ENCODE measurements around the gene XYLT1.

XYLT1 gene

DNA sequence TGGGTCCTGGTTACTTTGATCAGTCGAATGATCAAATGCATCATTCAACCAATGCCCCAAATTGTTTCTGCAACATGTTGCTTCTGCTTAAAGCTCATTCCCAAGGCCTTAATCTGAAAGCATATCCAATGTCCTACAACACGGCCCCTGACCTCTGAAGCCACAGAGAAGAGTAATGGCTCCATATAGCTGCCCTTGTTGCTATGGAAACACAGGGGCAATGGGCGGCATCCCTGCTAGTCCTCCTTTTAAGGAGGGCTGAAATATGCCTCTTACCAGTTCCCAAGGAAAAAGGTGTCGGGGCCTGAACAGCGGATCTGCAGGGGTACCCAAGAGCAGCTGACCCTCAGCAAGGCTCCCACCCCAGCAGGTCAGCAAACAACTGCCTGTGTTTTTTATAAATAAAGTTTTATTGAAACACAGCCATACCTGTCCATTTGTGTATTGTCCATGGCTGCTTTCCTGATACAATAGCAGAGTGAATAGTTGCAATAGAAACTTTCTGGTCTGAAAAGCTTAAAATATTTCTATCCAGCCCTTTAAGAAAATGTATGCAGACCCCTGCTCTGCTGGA is 210.4 kb downstream of the XYLT1 start:
- Mint-ChIP-seq H3K27me3 (ENCODE audit: low read depth) (peaks cover 8% of the 10 kb centered on the region), H3K4me1 (no peaks in the 10 kb centered on the region), H3K4me3 (no peak overlapping the region), H3K27ac (no peak overlapping the region), H3K9me3 (no peaks in the 10 kb centered on the region), H3K36me3 (ENCODE audit: low read depth) (no peaks in the 10 kb centered on the region)
- TF ChIP-seq, protein P1, sequence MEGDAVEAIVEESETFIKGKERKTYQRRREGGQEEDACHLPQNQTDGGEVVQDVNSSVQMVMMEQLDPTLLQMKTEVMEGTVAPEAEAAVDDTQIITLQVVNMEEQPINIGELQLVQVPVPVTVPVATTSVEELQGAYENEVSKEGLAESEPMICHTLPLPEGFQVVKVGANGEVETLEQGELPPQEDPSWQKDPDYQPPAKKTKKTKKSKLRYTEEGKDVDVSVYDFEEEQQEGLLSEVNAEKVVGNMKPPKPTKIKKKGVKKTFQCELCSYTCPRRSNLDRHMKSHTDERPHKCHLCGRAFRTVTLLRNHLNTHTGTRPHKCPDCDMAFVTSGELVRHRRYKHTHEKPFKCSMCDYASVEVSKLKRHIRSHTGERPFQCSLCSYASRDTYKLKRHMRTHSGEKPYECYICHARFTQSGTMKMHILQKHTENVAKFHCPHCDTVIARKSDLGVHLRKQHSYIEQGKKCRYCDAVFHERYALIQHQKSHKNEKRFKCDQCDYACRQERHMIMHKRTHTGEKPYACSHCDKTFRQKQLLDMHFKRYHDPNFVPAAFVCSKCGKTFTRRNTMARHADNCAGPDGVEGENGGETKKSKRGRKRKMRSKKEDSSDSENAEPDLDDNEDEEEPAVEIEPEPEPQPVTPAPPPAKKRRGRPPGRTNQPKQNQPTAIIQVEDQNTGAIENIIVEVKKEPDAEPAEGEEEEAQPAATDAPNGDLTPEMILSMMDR (IDR thresholded peaks at IDR 0.05; ENCODE audit: unreplicated experiment in 3 of 3): no peak

DNA sequence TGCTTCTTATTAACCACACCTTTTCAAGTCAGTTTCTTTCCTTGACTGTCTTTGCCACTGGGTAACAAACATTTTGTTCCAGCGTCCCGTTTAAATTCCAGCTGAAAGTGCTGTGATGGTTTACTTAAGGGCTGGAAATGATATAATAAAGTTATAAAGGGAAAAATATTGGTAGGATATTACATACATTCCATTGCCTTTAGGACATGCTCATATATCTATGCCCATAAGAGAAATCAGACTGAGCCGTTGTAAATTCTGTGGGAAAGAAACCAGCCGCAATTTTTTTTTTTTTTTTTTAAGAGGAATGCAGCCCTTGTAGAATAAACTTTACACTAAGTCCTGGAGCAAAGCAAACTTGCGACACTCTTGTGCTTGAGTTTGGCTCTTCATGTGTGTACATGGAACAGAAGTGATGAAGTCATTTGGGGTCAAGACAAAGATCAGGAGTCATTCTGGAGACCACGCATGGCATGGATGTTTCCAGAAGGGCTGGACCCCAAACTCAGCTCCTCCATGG is 210.9 kb downstream of the XYLT1 start:
- H3K4me1 Mint-ChIP-seq: no peaks in the 10 kb centered on the region
- H3K4me3 Mint-ChIP-seq: no peak overlapping the region
- peaks cover 8% of the 10 kb centered on the region for H3K27me3 Mint-ChIP-seq (ENCODE audit: low read depth)
- H3K27ac Mint-ChIP-seq: no peak overlapping the region
- H3K9me3 Mint-ChIP-seq: no peaks in the 10 kb centered on the region
- no peaks in the 10 kb centered on the region for H3K36me3 Mint-ChIP-seq (ENCODE audit: low read depth)
- TF ChIP-seq, protein P1 (IDR thresholded peaks at IDR 0.05; ENCODE audit: unreplicated experiment in 3 of 3): no peak

DNA sequence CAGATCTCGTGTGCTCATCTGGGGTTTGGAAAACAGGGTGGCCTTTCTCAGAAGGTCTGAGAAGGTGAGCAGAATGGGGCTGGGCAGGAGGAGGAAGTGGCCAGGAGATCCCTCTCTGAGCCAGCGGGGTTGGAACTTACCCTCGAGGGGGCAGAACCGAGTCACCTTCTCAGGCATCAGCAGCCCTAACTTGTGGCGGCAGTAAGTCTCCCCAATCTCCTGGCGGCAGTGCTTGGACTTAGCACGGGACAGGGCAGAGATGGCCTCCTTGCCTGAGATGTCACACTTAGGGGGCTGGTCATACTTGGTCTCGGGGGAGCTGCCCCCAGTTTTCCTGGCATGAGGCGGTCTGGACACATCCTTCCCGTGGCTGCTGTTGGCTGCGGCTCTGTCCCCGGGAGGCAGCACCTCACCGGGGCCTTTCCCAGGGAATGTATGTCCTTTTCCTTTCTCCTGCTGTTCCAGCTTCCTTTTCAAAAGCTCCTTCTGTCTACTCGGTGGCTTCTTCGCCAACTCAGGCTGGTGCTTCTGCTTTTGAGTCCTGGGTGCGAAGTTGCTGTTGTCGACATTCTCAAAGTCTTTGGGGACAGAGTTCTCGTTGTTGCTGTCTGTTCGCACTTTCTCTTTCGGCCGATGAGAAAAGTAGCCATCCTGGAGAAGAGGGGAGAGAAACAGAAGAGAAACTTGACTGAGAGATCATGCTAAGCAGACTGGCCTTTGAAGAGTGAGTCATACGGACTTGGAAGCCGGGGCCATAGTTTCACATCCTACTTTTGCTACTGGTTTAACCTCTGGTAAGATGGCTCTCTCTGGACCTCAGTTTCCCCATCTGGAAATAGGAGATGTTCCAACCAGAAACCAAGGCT is 211.7 kb downstream of the XYLT1 start:
- Mint-ChIP-seq H3K27me3 (ENCODE audit: low read depth) (peaks cover 8% of the 10 kb centered on the region), H3K9me3 (no peaks in the 10 kb centered on the region), H3K36me3 (ENCODE audit: low read depth) (no peaks in the 10 kb centered on the region), H3K4me3 (no peak overlapping the region), H3K27ac (no peak overlapping the region), H3K4me1 (no peaks in the 10 kb centered on the region)
- TF ChIP-seq, protein P1 (IDR thresholded peaks at IDR 0.05; ENCODE audit: unreplicated experiment in 3 of 3): no peak

DNA sequence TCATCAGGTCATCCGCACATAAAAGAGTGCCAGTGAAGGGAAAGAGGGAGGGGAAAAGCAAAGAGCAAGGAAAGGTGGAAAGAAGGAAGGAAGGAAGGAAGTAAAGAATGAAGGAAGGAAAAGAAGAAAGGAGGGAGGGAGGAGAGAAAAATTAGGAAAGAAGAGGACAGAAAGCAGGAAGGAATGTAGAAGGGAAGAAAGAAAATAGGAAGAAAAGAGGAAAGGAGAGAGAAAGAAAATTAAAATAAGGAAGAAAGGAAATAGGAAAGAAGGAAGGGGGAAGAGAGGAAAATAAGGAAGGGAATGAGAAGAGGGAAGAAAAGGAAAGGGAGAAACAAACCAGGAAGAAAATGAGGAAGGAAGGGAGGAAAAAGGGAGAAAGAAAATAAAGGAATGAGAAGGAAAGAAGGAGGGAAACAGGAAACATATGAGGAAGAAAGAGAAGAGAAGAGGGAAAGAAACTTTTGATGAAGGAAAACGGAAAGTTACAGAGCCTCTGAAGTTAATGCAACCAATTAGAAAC is 212.6 kb downstream of the XYLT1 start:
- H3K4me3 Mint-ChIP-seq: no peak overlapping the region
- peaks cover under 1% of the 10 kb centered on the region for H3K4me1 Mint-ChIP-seq
- H3K36me3 Mint-ChIP-seq (ENCODE audit: low read depth): no peaks in the 10 kb centered on the region
- H3K27ac Mint-ChIP-seq: no peak overlapping the region
- no peaks in the 10 kb centered on the region for H3K9me3 Mint-ChIP-seq
- TF ChIP-seq, protein P1 (IDR thresholded peaks at IDR 0.05; ENCODE audit: unreplicated experiment in 3 of 3): no peak
- peaks cover 6% of the 10 kb centered on the region for H3K27me3 Mint-ChIP-seq (ENCODE audit: low read depth)

DNA sequence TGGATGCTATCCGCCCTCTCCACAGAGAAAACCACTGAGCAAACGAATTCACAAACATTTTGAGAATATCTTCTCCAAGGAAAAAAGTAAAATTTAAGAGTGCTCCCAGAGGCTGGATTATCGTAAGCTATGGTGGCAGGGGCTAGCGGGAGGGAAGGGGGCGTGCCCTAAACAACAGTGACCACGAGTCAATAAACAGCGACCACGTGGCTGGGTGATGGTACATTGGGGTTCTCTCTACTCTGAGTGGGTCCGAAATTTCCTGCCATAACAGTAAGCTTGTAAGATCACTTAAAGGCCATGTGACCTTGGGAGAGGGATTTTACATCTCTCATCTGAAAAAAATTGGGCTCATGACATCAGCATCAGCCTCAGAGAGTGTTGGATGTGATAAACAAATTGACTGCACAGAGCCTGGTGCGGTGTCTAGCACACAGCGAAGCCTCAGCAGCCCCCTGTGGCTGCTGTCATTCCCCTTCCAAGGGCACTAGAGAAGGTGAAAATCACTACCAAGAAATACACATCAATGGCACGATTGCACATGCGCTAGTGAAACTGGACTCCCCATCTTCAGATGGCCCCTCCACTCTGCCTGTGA is 213.2 kb downstream of the XYLT1 start:
- Mint-ChIP-seq H3K4me3 (no peak overlapping the region), H3K4me1 (peaks cover 7% of the 10 kb centered on the region), H3K36me3 (ENCODE audit: low read depth) (no peaks in the 10 kb centered on the region), H3K27me3 (ENCODE audit: low read depth) (peaks cover 3% of the 10 kb centered on the region), H3K9me3 (no peaks in the 10 kb centered on the region), H3K27ac (no peak overlapping the region)
- TF ChIP-seq, protein P1 (IDR thresholded peaks at IDR 0.05; ENCODE audit: unreplicated experiment in 3 of 3): no peak

Measured in nephron (organoid).